Panc1 (cell line): Measurements from ENCODE around the gene SOX5. TPM values are rescaled to one million over a fixed set of nuclear protein-coding genes. Genes with fewer than 3 reads are reported as not detected.

ENCODE experiments used
- ATAC-seq: fragments of 200-7000 bp; cut with Tn5 transposase; 2 replicates; pipeline ENCODE4 v1.9.1; 2020; ENCODE audit warnings: mild to moderate bottlenecking, moderate library complexity
- BruUV-seq: library from RNA; stranded (reverse); fragments of 400-500 nt; replicated peaks from 2 replicates; lab custom pipeline; 2021; lab: Mats Ljungman, UMichigan
- CTCF ChIA-PET: fragments of 300-600 bp; sonication (Branson Sonifier 250); formaldehyde crosslinking; loops from one replicate; lab custom pipeline; 2022; ENCODE audit warnings: antibody characterized with exemption; lab: Charles Lee
- POLR2A ChIA-PET: fragments of 300-600 bp; sonication (Branson Sonifier 250); formaldehyde crosslinking; loops from one replicate; lab custom pipeline; 2022; ENCODE audit warnings: antibody characterized with exemption; lab: Charles Lee
- DNase-seq: peaks from one replicate; pipeline ENCODE4 v3.0.0-alpha.2; 2010; ENCODE audit warnings: low read depth, low spot score
- H3K27ac ChIP-seq: 2 replicates; pipeline ENCODE4 v1.5.1; 2011; ENCODE audit warnings: mild to moderate bottlenecking, low read length, inconsistent platforms
- H3K27me3 ChIP-seq: fragments of 200-500 bp; sonication (Bioruptor generic); 2 replicates; pipeline ENCODE4 v1.6.0; 2014; ENCODE audit warnings: low read length, inconsistent platforms; ENCODE audit not compliant: control insufficient read depth, insufficient read depth
- H3K36me3 ChIP-seq: fragments of 200-500 bp; sonication (Bioruptor generic); 2 replicates; pipeline ENCODE4 v1.5.1; 2014; ENCODE audit warnings: inconsistent platforms, mild to moderate bottlenecking, low read length, moderate library complexity; ENCODE audit not compliant: control insufficient read depth, insufficient read depth
- H3K4me1 ChIP-seq: 2 replicates; pipeline ENCODE4 v1.5.1; 2011; ENCODE audit warnings: inconsistent platforms, mild to moderate bottlenecking, low read length, moderate library complexity; ENCODE audit not compliant: control insufficient read depth, insufficient read depth
- H3K4me3 ChIP-seq, 2 experiments: 2 replicates each; pipeline ENCODE4 v1.5.1; 2011 to 2012; ENCODE audit warnings: low read depth in 2 of 2, low read length in 2 of 2, mild to moderate bottlenecking in 2 of 2, inconsistent platforms in 1 of 2, moderate library complexity in 1 of 2
- H3K9me3 ChIP-seq: fragments of 200-500 bp; sonication (Bioruptor generic); 2 replicates; pipeline ENCODE4 v1.5.1; 2014; ENCODE audit warnings: low read depth, mild to moderate bottlenecking, inconsistent platforms, low read length, moderate library complexity; ENCODE audit not compliant: control insufficient read depth, insufficient read depth
- CTCF ChIP-seq: fragments of 450-650 bp; IDR thresholded peaks from 2 replicates; pipeline ENCODE4 v1.5.1; 2017; ENCODE audit warnings: mild to moderate bottlenecking
- POLR2AphosphoS5 ChIP-seq: IDR thresholded peaks from 2 replicates; pipeline ENCODE4 v1.6.1; 2012; ENCODE audit warnings: mild to moderate bottlenecking, low read depth, low read length, moderate library complexity
- REST ChIP-seq, 2 experiments: IDR thresholded peaks; 2 replicates each; pipeline ENCODE4 v1.6.1; 2011 to 2012; ENCODE audit warnings: low read depth in 2 of 2, control low read depth in 1 of 2, low read length in 1 of 2, mild to moderate bottlenecking in 1 of 2, moderate library complexity in 1 of 2; ENCODE audit not compliant: insufficient read depth in 1 of 2
- SIN3A ChIP-seq: IDR thresholded peaks from 2 replicates; pipeline ENCODE4 v1.6.1; 2012; ENCODE audit warnings: low read depth, mild to moderate bottlenecking, low read length, moderate library complexity, borderline replicate concordance; ENCODE audit not compliant: insufficient read depth
- TCF7L2 ChIP-seq: IDR thresholded peaks from 2 replicates; pipeline ENCODE4 v1.6.1; 2011; ENCODE audit warnings: mild to moderate bottlenecking, low read depth, low read length, inconsistent platforms
- in situ Hi-C: cut with HindIII; loops from 2 replicates; pipeline ENCODE4 v1.10.0; 2016; ENCODE audit warnings: low sequenced_read_pairs, low pct_unique_long_range_greater_than_20kb
- intact Hi-C: fragments of 100-400 bp; cut with micrococcal nuclease; formaldehyde crosslinking; loops from one replicate; pipeline ENCODE4 v1.10.0; 2022; ENCODE audit not compliant: unreplicated experiment
- total RNA-seq: library from RNA; stranded (reverse); gene quantifications from one replicate; pipeline ENCODE4 v1.2.1, GENCODE V29; 2021; ENCODE audit not compliant: unreplicated experiment

SOX5 gene
- total RNA-seq, 1 experiment from 2014 or later = 0.23 TPM

GRCh38 chr12:23534196-23534595, 415.3 kb downstream of the SOX5 start:
- ChIA-PET POLR2A (no interaction called here), CTCF (no interaction called here)
- H3K4me3 ChIP-seq = no peak overlapping the region
- no peak for TF ChIP-seq REST (IDR thresholded peaks at IDR 0.05; ENCODE audit: insufficient read depth in 1 of 2, low read depth in 2 of 2, low read length in 1 of 2)
- TF ChIP-seq SIN3A = no peak
- no peak for TF ChIP-seq CTCF
- no peak for TF ChIP-seq TCF7L2
- no peak for TF ChIP-seq POLR2AphosphoS5
- DNase-seq = no peak
- no peaks in the 10 kb centered on the region for H3K4me1 ChIP-seq
- H3K27me3 ChIP-seq = no peaks in the 10 kb centered on the region
- H3K9me3 ChIP-seq = no peaks in the 10 kb centered on the region
- H3K27ac ChIP-seq = no peak overlapping the region
- in situ Hi-C loops (no loop called here), intact Hi-C loops (no loop called here)
- H3K36me3 ChIP-seq = no peaks in the 10 kb centered on the region
- ATAC-seq = no peak
- BruUV-seq = no TSS peak

- in situ Hi-C loops (no loop called here), intact Hi-C loops (no loop called here)
- H3K4me1 ChIP-seq = no peaks in the 10 kb centered on the region
- no TSS peak for BruUV-seq
- TF ChIP-seq TCF7L2 = no peak
- no peak overlapping the region for H3K27ac ChIP-seq
- no peaks in the 10 kb centered on the region for H3K9me3 ChIP-seq
- POLR2A ChIA-PET = no interaction called here
- DNase-seq = no peak
- ATAC-seq = no peak
- no peaks in the 10 kb centered on the region for H3K27me3 ChIP-seq
- CTCF ChIA-PET = no interaction called here
- no peaks in the 10 kb centered on the region for H3K36me3 ChIP-seq
- H3K4me3 ChIP-seq = no peak overlapping the region
These were observed 415.8 kb downstream of the SOX5 start for GRCh38 chr12:23533699-23534098.

GRCh38 chr12:23533265-23533664, 416.2 kb downstream of the SOX5 start:
- H3K9me3 ChIP-seq = no peaks in the 10 kb centered on the region
- ATAC-seq (no peak), DNase-seq (no peak)
- no peaks in the 10 kb centered on the region for H3K36me3 ChIP-seq
- no peaks in the 10 kb centered on the region for H3K27me3 ChIP-seq
- in situ Hi-C loops = no loop called here
- ChIA-PET POLR2A (no interaction called here), CTCF (no interaction called here)
- intact Hi-C loops = no loop called here
- TF ChIP-seq POLR2AphosphoS5 (no peak), TCF7L2 (no peak), CTCF (no peak), SIN3A (no peak), REST (IDR thresholded peaks at IDR 0.05; ENCODE audit: insufficient read depth in 1 of 2, low read depth in 2 of 2, low read length in 1 of 2) (no peak)
- H3K27ac ChIP-seq = no peak overlapping the region
- H3K4me1 ChIP-seq = no peaks in the 10 kb centered on the region
- no TSS peak for BruUV-seq
- H3K4me3 ChIP-seq = no peak overlapping the region
